ENCODE data around the gene PLEKHO2. TPM values are rescaled to one million over a fixed set of nuclear protein-coding genes. Genes with fewer than 3 reads are reported as not detected.

The PLEKHO2 gene
- total RNA-seq, 1 experiment from 2014 or later: 10.1 TPM

DNA sequence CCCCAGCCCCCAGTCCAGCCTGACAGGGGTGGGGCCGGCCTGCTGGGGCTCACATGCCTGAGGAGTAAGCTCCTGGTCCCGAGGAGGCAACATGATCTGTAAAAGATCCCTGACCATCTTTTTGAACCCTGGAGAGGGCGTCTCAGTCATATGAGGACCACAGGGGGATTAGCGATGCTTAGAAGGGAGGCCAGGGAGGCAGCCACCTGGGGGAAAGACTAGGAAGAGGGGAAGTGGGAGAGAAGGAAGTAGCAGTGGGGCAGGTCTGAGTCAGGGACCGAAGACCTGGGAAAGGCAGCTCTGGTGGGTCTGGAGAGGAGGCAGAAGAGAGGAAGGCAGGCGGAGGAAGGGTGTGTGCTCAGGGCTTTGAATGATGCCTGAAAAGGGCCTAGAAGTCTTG lies 35.2 kb upstream of the PLEKHO2 start:
- Histone ChIP-seq H3K4me1 (ENCODE audit: low read length) (no peaks in the 10 kb centered on the region), H4K20me1 (ENCODE audit: insufficient read depth, low read depth, low read length) (no peaks in the 10 kb centered on the region), H3K4me3 (ENCODE audit: low read length) (no peak overlapping the region), H3K36me3 (ENCODE audit: insufficient read depth, low read length) (no peaks in the 10 kb centered on the region), H3K9ac (ENCODE audit: low read length) (no peak overlapping the region), H3K79me2 (ENCODE audit: low read length) (no peaks in the 10 kb centered on the region), H3K9me3 (ENCODE audit: low read length) (no peaks in the 10 kb centered on the region), H3K27me3 (ENCODE audit: low read length) (no peaks in the 10 kb centered on the region), H2AFZ (ENCODE audit: low read length) (no peak overlapping the region), H3K4me2 (ENCODE audit: low read depth, low read length, poor library complexity, severe bottlenecking) (no peak overlapping the region), H3K9me2 (replicated peaks; ENCODE audit: insufficient read depth, low read length) (no peaks in the 10 kb centered on the region), H3K27ac (ENCODE audit: low read length) (no peak overlapping the region)
- no peak for DNase-seq

DNA sequence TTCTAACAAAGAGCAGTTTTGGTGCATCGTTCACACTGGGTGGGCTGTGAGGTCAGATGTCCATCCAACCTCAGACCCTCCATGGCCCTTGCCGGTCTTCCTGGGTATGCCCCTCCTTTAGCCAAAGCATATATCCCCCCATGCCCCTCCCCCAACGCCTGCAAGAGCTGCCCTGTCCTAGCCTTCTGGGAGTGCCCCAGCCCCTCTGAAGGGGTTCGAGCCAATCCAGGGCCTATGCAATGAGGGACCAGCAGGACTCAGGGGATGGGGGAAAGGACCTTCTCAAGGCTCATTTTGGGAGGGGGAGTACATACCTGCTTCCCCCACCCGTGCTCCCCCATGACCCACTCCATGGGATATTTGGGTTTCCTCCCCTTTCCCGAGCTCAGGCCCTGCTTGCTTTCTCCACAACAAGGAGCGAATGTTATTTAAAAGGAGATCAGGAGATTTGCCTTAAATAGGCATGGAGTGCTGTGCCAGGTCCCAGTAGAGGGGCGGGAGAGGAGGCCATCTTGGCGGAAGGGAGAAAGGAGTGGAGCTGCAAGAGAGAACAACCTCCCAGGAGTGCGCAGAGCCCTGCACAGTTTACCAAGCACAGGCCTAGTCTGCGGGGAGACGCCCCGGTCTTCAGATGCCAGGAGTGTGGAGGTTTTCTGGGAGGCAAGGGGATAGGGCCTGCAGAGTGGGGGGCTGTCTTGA lies 34.5 kb upstream of the PLEKHO2 start:
- Histone ChIP-seq H2AFZ (ENCODE audit: low read length) (no peak overlapping the region), H3K27ac (ENCODE audit: low read length) (no peak overlapping the region), H4K20me1 (ENCODE audit: insufficient read depth, low read depth, low read length) (no peaks in the 10 kb centered on the region), H3K9me2 (replicated peaks; ENCODE audit: insufficient read depth, low read length) (no peaks in the 10 kb centered on the region), H3K27me3 (ENCODE audit: low read length) (no peaks in the 10 kb centered on the region), H3K9ac (ENCODE audit: low read length) (no peak overlapping the region), H3K4me1 (ENCODE audit: low read length) (peaks cover 3% of the 10 kb centered on the region), H3K9me3 (ENCODE audit: low read length) (no peaks in the 10 kb centered on the region), H3K36me3 (ENCODE audit: insufficient read depth, low read length) (no peaks in the 10 kb centered on the region), H3K79me2 (ENCODE audit: low read length) (no peaks in the 10 kb centered on the region), H3K4me2 (ENCODE audit: low read depth, low read length, poor library complexity, severe bottlenecking) (no peak overlapping the region), H3K4me3 (ENCODE audit: low read length) (no peak overlapping the region)
- no peak for DNase-seq

DNA sequence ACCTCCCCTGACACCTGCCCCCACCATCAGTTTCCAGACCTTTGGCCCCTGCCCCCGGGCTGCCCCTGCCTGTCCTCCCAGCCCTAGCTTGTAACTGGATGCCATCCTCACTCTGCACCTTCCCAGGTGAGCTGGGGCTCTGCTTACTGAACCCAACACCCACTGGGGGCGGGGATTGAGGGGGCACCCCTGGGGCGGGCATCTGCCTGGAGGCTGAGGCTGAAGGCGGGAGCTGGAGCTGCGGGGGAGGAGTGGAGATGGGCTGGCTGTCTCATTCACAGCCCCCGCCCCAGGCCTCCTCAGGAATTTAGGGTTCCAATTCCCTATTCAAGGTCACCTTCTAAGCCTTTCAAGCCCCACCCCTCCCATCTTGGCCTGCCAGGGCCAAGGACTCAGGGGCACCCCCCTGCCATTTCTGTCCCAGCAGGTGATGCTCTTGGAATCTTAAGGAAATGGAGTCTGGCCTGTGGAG lies 33.9 kb upstream of the PLEKHO2 start:
- Histone ChIP-seq H3K4me1 (ENCODE audit: low read length) (peaks cover 9% of the 10 kb centered on the region), H3K9ac (ENCODE audit: low read length) (no peak overlapping the region), H3K9me2 (replicated peaks; ENCODE audit: insufficient read depth, low read length) (no peaks in the 10 kb centered on the region), H3K9me3 (ENCODE audit: low read length) (no peaks in the 10 kb centered on the region), H3K27me3 (ENCODE audit: low read length) (no peaks in the 10 kb centered on the region), H3K4me2 (ENCODE audit: low read depth, low read length, poor library complexity, severe bottlenecking) (no peak overlapping the region), H3K27ac (ENCODE audit: low read length) (no peak overlapping the region), H3K36me3 (ENCODE audit: insufficient read depth, low read length) (no peaks in the 10 kb centered on the region), H3K79me2 (ENCODE audit: low read length) (no peaks in the 10 kb centered on the region), H2AFZ (ENCODE audit: low read length) (no peak overlapping the region), H3K4me3 (ENCODE audit: low read length) (no peak overlapping the region), H4K20me1 (ENCODE audit: insufficient read depth, low read depth, low read length) (no peaks in the 10 kb centered on the region)
- no peak for DNase-seq

DNA sequence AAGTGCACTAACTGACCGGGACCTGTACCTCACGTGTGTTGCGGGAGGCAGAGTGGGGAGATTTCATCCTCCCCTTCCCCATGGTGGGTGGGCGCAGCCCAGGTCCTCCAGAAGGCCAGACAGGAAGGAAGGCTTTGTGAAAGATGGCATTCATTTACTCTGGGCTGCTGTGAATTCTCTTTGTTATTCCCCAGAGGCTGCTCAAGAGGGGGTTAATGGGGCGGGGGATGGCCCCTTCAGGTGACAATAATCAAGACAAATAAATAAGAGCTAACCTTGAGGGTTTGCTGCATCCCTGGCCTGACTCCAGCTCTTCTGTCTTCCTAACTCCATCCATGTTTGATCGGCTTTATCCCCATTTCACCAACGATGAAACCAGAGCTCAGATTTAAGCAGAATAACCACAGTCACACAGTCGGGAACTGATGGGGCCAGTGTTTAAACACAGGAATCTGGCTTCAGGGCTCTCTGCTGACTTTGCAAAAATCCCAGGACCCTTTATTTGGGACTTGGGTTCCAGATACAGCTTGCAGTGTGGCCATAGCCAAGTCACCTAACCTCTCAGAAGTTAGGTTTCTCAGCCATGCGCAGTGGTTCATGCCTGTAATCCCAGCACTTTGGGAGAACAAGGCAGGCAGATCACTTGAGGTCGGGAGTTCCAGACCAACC lies 32.8 kb upstream of the PLEKHO2 start:
- Histone ChIP-seq H3K36me3 (ENCODE audit: insufficient read depth, low read length) (no peaks in the 10 kb centered on the region), H3K9me3 (ENCODE audit: low read length) (no peaks in the 10 kb centered on the region), H3K9me2 (replicated peaks; ENCODE audit: insufficient read depth, low read length) (no peaks in the 10 kb centered on the region), H3K4me1 (ENCODE audit: low read length) (peaks cover 18% of the 10 kb centered on the region), H2AFZ (ENCODE audit: low read length) (no peak overlapping the region), H3K79me2 (ENCODE audit: low read length) (no peaks in the 10 kb centered on the region), H4K20me1 (ENCODE audit: insufficient read depth, low read depth, low read length) (no peaks in the 10 kb centered on the region), H3K4me2 (ENCODE audit: low read depth, low read length, poor library complexity, severe bottlenecking) (no peak overlapping the region), H3K27me3 (ENCODE audit: low read length) (no peaks in the 10 kb centered on the region), H3K27ac (ENCODE audit: low read length) (no peak overlapping the region), H3K9ac (ENCODE audit: low read length) (no peak overlapping the region), H3K4me3 (ENCODE audit: low read length) (no peak overlapping the region)
- no peak for DNase-seq

DNA sequence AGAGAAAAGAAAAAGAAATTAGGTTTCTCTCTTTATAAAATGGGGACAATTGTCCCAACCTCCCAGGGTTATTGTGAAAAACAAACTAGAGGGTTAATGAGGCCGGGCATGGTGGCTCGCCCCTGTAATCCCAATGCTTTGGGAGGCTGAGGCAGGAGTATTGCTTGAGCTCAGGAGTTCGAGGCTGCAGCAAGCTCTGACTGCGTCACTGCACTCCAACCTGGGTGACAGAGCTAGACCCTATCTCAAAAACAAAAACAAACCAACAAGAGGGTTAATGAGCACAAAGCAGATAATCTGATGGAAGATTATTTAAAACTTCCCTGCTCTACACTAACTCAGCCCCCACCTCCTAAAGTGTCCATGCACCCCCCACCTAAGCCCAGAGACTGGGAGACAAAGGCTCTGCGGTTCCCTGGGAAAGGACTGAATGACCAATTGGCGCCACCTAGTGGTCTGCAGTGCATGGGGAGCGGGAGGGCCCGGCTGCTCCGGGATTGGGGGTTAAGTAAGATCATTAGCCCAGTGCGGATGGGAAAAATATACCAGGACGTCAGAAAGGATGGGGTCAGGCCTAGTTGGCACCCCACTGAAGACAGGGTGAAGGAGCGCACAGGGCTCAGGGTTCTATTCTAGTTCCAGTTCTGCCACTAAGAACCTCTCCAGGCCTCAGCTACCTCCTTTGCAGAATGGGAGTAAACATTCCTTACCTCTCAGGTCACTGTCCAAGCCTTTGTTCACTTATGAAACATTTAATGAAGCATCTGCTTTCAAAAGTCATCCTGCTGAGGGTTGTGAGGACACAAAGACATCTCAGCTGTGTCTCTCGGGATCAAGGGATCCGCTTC lies 31.8 kb upstream of the PLEKHO2 start:
- DNase-seq: peak; percentile 86
- H3K27me3 ChIP-seq (ENCODE audit: low read length): no peaks in the 10 kb centered on the region
- no peaks in the 10 kb centered on the region for H3K9me3 ChIP-seq (ENCODE audit: low read length)
- H3K4me2 ChIP-seq (ENCODE audit: low read depth, low read length, poor library complexity, severe bottlenecking): no peak overlapping the region
- H3K79me2 ChIP-seq (ENCODE audit: low read length): no peaks in the 10 kb centered on the region
- H4K20me1 ChIP-seq (ENCODE audit: insufficient read depth, low read depth, low read length): no peaks in the 10 kb centered on the region
- H3K9me2 ChIP-seq (replicated peaks; ENCODE audit: insufficient read depth, low read length): no peaks in the 10 kb centered on the region
- H3K4me1 ChIP-seq (ENCODE audit: low read length): peaks cover 18% of the 10 kb centered on the region
- H3K9ac ChIP-seq (ENCODE audit: low read length): no peak overlapping the region
- no peaks in the 10 kb centered on the region for H3K36me3 ChIP-seq (ENCODE audit: insufficient read depth, low read length)
- no peak overlapping the region for H3K4me3 ChIP-seq (ENCODE audit: low read length)
- H2AFZ ChIP-seq (ENCODE audit: low read length): no peak overlapping the region
- H3K27ac ChIP-seq (ENCODE audit: low read length): no peak overlapping the region

DNA sequence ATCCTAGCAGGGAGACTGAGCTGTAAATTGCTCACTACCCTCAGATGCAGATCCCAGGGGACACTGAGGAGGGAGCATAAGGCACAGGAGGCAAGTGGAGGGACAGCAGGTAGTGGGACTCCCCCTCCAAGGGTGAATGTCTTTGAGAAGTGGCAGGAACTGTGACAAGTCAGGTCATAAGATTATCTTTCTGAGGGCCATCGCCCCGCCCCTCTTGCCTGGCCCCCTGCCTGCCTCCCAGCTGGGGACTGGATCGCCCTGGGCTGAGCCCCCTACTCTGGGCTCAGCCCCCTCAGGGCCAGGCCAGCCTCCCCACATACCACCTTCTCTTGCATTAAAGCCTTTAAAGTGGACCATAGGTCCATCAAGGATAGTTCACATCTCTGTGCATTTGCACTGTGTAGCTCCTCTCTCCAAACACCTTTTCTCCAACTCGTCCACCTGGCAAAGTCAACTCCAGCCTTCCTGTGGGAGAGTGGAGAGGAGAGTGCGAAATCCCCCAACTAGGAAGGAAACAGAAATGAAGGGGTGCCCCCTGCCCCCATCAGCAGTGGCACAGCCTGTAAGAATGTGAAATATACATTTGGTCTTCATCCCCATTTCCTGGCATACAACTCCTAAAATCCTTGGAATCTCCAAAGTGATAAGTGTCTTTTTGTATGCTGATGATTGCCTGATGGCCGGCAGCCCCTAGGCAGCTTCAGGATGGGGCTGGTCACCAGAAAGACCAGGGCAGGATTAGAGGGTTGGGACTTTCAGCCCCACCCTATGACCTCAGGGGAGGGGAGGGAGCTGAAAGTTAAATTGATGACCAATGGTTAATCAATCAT lies 31.0 kb upstream of the PLEKHO2 start:
- H3K9me2 ChIP-seq (replicated peaks; ENCODE audit: insufficient read depth, low read length): no peaks in the 10 kb centered on the region
- H3K27me3 ChIP-seq (ENCODE audit: low read length): no peaks in the 10 kb centered on the region
- no peak overlapping the region for H3K9ac ChIP-seq (ENCODE audit: low read length)
- H3K4me1 ChIP-seq (ENCODE audit: low read length): peaks cover 18% of the 10 kb centered on the region
- H2AFZ ChIP-seq (ENCODE audit: low read length): no peak overlapping the region
- H3K4me3 ChIP-seq (ENCODE audit: low read length): no peak overlapping the region
- no peaks in the 10 kb centered on the region for H3K79me2 ChIP-seq (ENCODE audit: low read length)
- H3K27ac ChIP-seq (ENCODE audit: low read length): no peak overlapping the region
- H3K4me2 ChIP-seq (ENCODE audit: low read depth, low read length, poor library complexity, severe bottlenecking): no peak overlapping the region
- no peak for DNase-seq
- no peaks in the 10 kb centered on the region for H4K20me1 ChIP-seq (ENCODE audit: insufficient read depth, low read depth, low read length)
- H3K9me3 ChIP-seq (ENCODE audit: low read length): no peaks in the 10 kb centered on the region
- no peaks in the 10 kb centered on the region for H3K36me3 ChIP-seq (ENCODE audit: insufficient read depth, low read length)

DNA sequence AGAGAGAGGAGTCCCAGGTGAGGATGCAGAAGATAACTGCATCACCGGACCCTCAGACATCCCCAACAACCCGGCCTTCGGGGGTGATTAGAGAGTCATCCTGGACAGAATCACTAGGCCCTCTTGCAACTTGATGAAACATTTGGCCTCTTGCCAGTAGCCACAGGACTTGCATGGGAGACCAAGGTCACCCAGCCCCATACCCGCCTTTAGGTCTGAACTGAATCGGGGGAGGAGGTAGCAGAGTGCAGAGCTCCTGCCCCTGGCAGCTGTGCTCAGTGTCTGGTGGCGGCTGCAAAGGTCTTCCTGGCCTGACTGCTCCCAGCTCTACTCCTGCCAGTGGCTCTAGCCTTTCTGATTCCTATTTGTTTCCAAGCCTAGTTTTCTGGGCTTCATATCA lies 28.6 kb upstream of the PLEKHO2 start:
- no peaks in the 10 kb centered on the region for H3K9me3 ChIP-seq (ENCODE audit: low read length)
- H3K4me1 ChIP-seq (ENCODE audit: low read length): peaks cover 18% of the 10 kb centered on the region
- H3K79me2 ChIP-seq (ENCODE audit: low read length): no peaks in the 10 kb centered on the region
- H4K20me1 ChIP-seq (ENCODE audit: insufficient read depth, low read depth, low read length): no peaks in the 10 kb centered on the region
- H3K27ac ChIP-seq (ENCODE audit: low read length): no peak overlapping the region
- H3K4me2 ChIP-seq (ENCODE audit: low read depth, low read length, poor library complexity, severe bottlenecking): no peak overlapping the region
- H3K4me3 ChIP-seq (ENCODE audit: low read length): no peak overlapping the region
- H3K9me2 ChIP-seq (replicated peaks; ENCODE audit: insufficient read depth, low read length): no peaks in the 10 kb centered on the region
- no peaks in the 10 kb centered on the region for H3K36me3 ChIP-seq (ENCODE audit: insufficient read depth, low read length)
- peak; percentile 85 for DNase-seq
- 0 out of 2 replicates have a peak overlapping the region, but pooled peaks have one; percentile 18 for H3K9ac ChIP-seq (ENCODE audit: low read length)
- H2AFZ ChIP-seq (ENCODE audit: low read length): no peak overlapping the region
- H3K27me3 ChIP-seq (ENCODE audit: low read length): no peaks in the 10 kb centered on the region
